GM19099 (cell line): Measurements from ENCODE around the gene OR9G4.

Source experiments
- POLR2A ChIP-seq: IDR thresholded peaks from 3 replicates; pipeline ENCODE4 v1.6.1; 2011; ENCODE audit warnings: low read depth; ENCODE audit not compliant: insufficient read length; ENCODE audit errors: extremely low read depth

OR9G4 gene

DNA sequence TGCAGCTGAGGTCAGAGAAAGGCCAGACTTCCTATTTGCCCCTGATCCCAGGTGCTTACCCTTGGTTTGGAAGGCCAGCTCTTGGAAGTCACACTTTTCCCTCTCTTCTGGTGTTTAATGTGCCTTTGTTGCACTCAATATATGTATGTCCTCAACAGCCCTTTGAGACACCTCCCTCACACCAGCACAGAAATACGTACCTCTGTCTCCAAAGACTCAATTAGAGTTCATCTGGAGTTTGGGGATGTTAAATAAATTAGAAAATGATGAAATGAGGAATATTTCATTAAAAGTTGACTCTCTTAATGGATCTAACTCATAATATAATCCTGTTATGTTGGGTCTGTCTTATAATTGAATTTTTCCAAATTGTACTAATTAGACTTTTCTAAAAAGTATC is at the start of gene OR9G4:
Gene OR9G4 (minus strand): TSS at position 101 of the 400 bp plus-strand sequence. CDS start 4,931 bp downstream, outside the sequence.
- TF ChIP-seq POLR2A, result no peak

DNA sequence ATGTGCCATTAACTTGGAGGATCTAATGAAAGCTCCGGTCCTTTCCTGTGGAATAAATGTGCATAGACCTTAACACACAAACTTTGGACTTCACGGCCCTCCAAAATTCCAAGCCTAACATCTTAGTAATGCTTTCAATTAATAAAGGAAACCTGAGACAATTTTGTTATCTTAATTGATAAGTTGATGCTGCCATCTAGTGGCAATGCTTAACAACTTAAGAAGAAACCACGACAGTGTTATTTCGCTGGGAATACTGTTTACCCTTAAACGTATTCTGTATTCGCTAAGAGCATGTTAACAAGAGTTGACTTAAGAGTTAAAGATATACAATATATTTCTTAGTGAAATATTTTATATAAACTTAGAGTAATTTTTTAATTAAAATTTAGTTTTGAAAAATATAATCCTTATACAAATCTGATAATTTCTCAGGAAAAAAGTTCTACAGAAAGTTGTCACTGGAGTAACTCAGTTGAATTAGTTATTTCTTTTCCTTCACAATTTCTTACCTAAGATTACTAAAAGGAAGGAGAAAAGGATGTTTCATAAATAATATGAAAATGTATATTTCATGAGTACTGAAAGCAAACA is 35.0 kb upstream of the OR9G4 start:
- no peak for TF ChIP-seq POLR2A

DNA sequence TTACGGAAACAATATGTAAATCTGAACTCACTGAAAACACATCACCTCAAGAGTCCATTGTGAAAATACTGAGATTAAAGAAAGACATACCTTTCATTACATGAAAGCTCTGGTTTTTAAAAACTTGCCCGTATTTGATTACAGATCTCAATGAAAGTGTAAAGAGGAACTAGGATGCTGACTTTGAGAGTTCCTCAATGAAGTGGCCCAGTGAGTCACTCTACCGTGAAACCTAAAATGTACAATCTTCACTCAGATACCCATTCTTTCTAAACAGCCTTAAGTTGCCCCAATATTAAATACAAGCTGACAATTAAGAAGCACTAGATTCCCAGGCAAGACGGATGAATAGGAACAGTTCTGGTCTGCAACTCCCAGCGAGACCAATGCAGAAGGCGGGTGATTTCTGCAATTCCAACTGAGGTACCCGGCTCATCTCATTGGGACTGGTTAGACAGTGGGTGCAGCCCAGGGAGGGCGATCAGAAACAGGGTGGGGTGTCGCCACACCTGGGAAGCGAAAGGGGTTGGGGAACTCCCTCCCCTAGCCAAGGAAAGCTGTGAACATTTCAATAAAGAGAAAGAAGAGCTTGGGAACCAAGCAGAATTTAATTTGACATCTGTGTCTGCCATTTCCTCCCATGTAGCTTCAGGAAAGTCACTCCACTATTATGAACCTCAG is 33.8 kb upstream of the OR9G4 start:
- TF ChIP-seq POLR2A, result no peak

- TF ChIP-seq POLR2A, result no peak
Measured at GRCh38 chr11:56776809-56777208, 28.3 kb upstream of the OR9G4 start.

DNA sequence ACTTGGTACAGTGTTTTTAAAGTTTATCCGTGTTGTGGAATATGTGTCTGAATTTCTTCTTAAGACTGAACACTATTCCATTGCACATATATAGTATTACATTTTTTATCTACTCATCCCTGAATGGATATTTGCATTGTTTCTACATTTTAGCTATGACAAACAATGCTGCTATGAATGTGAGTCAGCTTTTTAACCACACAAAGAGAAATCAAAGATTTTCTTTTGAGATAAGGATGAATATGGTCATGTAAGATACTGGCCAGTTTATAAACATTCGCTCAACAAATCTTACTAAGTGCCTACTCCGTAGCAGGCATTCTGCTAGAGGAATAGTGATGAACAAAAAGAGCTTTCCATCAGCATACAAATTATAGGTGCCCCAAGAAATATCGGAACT is 16.5 kb upstream of the OR9G4 start:
- TF ChIP-seq POLR2A, result no peak

DNA sequence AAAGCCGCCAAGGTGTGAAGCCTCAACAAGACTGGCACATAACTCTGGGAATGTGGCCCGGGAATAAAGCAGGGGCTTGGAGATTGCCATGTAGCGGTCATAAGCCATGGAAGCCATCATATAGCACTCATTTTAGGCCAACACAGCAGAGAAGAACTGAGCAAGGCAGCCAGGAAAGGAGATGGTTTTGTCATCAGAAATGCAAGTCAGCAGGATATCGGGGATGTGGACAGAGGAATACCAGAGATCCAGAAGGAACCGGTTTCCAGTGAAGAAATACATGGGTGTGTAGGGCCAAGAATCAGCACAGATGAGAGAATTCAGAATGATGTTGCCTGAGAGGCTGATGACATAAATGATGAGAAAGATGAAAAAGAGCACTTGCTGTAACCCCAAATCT is 3.0 kb upstream of the OR9G4 start:
- TF ChIP-seq POLR2A, result no peak

GRCh38 chr11:56750190-56750589 is 1.7 kb upstream of the OR9G4 start:
- TF ChIP-seq POLR2A, result no peak

DNA sequence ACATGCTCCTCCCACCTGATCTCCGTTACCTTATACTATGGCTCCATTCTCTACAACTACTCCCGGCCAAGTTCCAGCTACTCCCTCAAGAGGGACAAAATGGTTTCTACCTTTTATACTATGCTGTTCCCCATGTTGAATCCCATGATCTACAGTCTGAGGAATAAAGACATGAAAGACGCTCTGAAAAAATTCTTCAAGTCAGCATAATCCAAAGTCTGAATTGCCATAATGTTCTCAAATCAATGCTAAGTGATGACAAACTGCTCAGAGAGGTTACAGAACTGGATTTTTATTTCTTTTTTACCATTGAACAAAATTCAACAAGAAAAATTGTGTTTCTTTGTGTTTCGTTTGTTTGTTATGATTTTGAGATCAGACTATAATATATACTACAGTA is 7.6 kb downstream of the OR9G4 start:
- no peak for TF ChIP-seq POLR2A

DNA sequence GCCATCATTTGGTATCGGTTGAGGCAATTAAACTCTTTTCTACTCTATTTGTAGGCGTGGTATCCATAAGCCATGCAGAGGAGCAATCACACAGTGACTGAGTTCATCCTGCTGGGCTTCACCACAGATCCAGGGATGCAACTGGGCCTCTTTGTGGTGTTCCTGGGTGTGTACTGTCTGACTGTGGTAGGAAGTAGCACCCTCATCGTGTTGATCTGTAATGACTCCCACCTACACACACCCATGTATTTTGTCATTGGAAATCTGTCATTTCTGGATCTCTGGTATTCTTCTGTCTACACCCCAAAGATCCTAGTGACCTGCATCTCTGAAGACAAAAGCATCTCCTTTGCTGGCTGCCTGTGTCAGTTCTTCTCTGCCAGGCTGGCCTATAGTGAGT is 8.4 kb downstream of the OR9G4 start:
- no peak for TF ChIP-seq POLR2A

DNA sequence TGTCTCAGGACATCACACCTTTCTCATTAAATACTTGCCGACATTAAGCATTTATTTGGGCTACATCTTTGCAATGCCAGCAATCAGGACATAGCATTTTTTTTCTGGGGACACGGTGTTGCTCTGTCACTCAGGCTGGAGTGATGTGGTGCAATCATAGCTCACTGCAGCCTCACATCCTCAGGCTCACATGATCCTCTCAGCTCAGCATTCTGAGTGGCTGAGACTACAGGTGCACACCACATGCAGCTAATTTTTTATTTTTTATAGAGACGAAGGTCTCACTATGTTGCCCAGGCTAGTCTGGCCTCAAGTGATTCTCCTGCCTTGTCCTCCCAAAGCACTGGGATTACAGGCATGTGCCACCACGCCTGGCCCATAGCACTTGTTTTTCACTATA is 28.0 kb downstream of the OR9G4 start:
- TF ChIP-seq POLR2A, result no peak

DNA sequence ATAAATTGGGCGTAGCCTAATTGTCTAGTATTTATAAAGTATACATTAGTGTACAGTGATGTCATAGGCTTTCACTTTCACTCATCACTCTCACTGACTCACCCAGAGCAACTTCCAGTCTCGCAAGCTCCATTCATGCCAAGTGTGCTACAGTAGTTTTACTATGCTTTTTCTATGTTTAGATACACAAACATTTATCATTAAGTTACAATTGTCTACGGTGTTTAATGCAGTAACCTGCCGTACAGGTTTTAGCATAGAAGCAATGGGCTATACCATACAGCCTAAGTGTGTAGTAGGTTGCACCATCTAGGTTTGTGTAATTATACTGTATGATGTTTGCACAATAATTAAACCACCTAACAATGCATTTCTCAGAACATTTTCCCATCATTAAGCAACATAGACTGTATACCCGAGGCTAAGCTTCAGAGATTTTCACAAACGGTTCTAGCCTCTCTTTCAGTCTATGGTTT is 32.1 kb downstream of the OR9G4 start:
- TF ChIP-seq POLR2A, result no peak

- no peak for TF ChIP-seq POLR2A
Measured at GRCh38 chr11:56714206-56714605, 34.3 kb downstream of the OR9G4 start.

GRCh38 chr11:56706486-56706885 is 42.0 kb downstream of the OR9G4 start:
- TF ChIP-seq POLR2A, result no peak

DNA sequence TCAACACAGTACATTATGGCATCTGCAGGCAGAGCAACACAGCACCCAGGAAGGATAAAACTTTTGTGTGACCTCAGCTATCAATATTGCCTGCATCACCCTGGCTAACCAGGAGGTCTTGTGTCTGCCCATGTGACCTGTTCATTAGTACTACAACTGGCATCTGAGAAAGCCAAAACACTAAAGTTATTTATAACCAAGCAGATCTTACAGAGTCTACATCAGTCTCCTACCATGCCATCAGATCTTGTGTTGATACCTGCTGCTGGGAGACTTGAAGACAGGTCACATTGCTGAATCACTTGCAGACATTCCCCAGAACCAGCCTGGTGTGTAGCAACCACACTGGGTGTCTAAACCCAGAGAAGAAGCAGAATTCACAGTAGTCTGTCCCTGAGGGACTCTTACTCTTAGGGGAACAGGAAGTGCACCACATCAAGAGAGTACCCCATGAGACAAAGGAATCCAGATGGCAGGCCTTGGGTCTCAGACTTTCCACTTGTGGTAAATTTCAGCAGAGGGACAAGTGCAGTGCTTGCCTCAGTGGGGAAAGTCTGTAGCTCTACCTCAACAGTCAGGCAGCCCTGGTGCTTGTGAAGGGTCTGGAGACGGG is 42.6 kb downstream of the OR9G4 start:
- TF ChIP-seq POLR2A, result no peak

GRCh38 chr11:56700914-56701485 is 47.5 kb downstream of the OR9G4 start:
- no peak for TF ChIP-seq POLR2A
